Neural crest cell (in vitro differentiated cells): Measurements from ENCODE around the gene CCDC91. TPM values are rescaled to one million over a fixed set of nuclear protein-coding genes. Genes with fewer than 3 reads are reported as not detected.
"Not testable (repeated sequence)": the region's sequence is repeated elsewhere in the genome, so short reads cannot be mapped to it uniquely, and the experiment has no call there.

Source experiments
- DNase-seq: peaks from one replicate; pipeline ENCODE4 v3.0.0; 2021; ENCODE audit warnings: low read depth, mixed read lengths, low spot score
- H3K27ac Mint-ChIP-seq: one replicate; pipeline ENCODE4 v1.8.0; 2021; ENCODE audit warnings: mild to moderate bottlenecking, mixed read lengths; ENCODE audit not compliant: unreplicated experiment
- H3K27me3 Mint-ChIP-seq: 2 replicates; pipeline ENCODE4 v1.8.0; 2021; ENCODE audit warnings: low read depth, mild to moderate bottlenecking, mixed read lengths
- H3K36me3 Mint-ChIP-seq: 2 replicates; pipeline ENCODE4 v1.8.0; 2021; ENCODE audit warnings: low read depth, mild to moderate bottlenecking, mixed read lengths
- H3K4me1 Mint-ChIP-seq: 2 replicates; pipeline ENCODE4 v1.8.0; 2021; ENCODE audit warnings: mixed read lengths
- H3K4me3 Mint-ChIP-seq: one replicate; pipeline ENCODE4 v1.8.0; 2021; ENCODE audit warnings: mild to moderate bottlenecking, mixed read lengths
- H3K9me3 Mint-ChIP-seq: 2 replicates; pipeline ENCODE4 v1.8.0; 2021; ENCODE audit warnings: mixed read lengths
- CTCF ChIP-seq: fragments of 200-600 bp; sonication (generic); conservative IDR thresholded peaks from 2 replicates; pipeline ENCODE4 v1.5.0; 2021; ENCODE audit warnings: antibody characterized with exemption, mild to moderate bottlenecking
- total RNA-seq: library from RNA; stranded (reverse); gene quantifications from 2 replicates; pipeline ENCODE4 v1.2.1, GENCODE V29; 2021

Gene CCDC91
- total RNA-seq, 1 donor from 2014 or later: 13.9 TPM

GRCh38 chr12:28184375-28184774 is 5.9 kb upstream of the CCDC91 start:
- no peak for TF ChIP-seq CTCF
- H3K27ac Mint-ChIP-seq: no peak overlapping the region
- no peak overlapping the region for H3K4me3 Mint-ChIP-seq
- peaks cover 10% of the 10 kb centered on the region for H3K9me3 Mint-ChIP-seq
- no peaks in the 10 kb centered on the region for H3K27me3 Mint-ChIP-seq
- H3K4me1 Mint-ChIP-seq: no peaks in the 10 kb centered on the region
- no peak for DNase-seq
- peaks cover 4% of the 10 kb centered on the region for H3K36me3 Mint-ChIP-seq

- DNase-seq: no peak
- peaks cover 12% of the 10 kb centered on the region for H3K4me1 Mint-ChIP-seq
- H3K27me3 Mint-ChIP-seq: no peaks in the 10 kb centered on the region
- peak overlapping the region; percentile 8 for H3K4me3 Mint-ChIP-seq
- TF ChIP-seq CTCF: no peak
- no peak overlapping the region for H3K27ac Mint-ChIP-seq
- peaks cover 4% of the 10 kb centered on the region for H3K36me3 Mint-ChIP-seq
- H3K9me3 Mint-ChIP-seq: peaks cover 14% of the 10 kb centered on the region
Measured at GRCh38 chr12:28186500-28186899, 3.8 kb upstream of the CCDC91 start.

- peaks cover 13% of the 10 kb centered on the region for H3K9me3 Mint-ChIP-seq
- no peaks in the 10 kb centered on the region for H3K27me3 Mint-ChIP-seq
- no peak for TF ChIP-seq CTCF
- H3K4me1 Mint-ChIP-seq: peaks cover 20% of the 10 kb centered on the region
- H3K36me3 Mint-ChIP-seq: peaks cover 15% of the 10 kb centered on the region
- no peak for DNase-seq
- peak overlapping the region; percentile 63 for H3K27ac Mint-ChIP-seq
- peak overlapping the region; percentile 92 for H3K4me3 Mint-ChIP-seq
Measured at GRCh38 chr12:28189784-28190320, 404 bp upstream of the CCDC91 start.

- H3K27me3 Mint-ChIP-seq: no peaks in the 10 kb centered on the region
- H3K27ac Mint-ChIP-seq: peak overlapping the region; percentile 88
- H3K4me1 Mint-ChIP-seq: peaks cover 20% of the 10 kb centered on the region
- no peak for TF ChIP-seq CTCF
- H3K4me3 Mint-ChIP-seq: peak overlapping the region; percentile 92
- DNase-seq: no peak
- peaks cover 22% of the 10 kb centered on the region for H3K36me3 Mint-ChIP-seq
- peaks cover 13% of the 10 kb centered on the region for H3K9me3 Mint-ChIP-seq
Measured at GRCh38 chr12:28191051-28192048, 1.1 kb downstream of the CCDC91 start.

GRCh38 chr12:28192125-28192524 is 1.9 kb downstream of the CCDC91 start:
- Mint-ChIP-seq H3K36me3 (peaks cover 23% of the 10 kb centered on the region), H3K27ac (no peak overlapping the region), H3K4me1 (peaks cover 20% of the 10 kb centered on the region), H3K9me3 (peaks cover 13% of the 10 kb centered on the region), H3K4me3 (peak overlapping the region; percentile 92), H3K27me3 (no peaks in the 10 kb centered on the region)
- TF ChIP-seq CTCF: no peak
- DNase-seq: no peak

- not testable (repeated sequence) for H3K4me3 Mint-ChIP-seq, H3K27me3 Mint-ChIP-seq, H3K9me3 Mint-ChIP-seq, H3K27ac Mint-ChIP-seq, DNase-seq
- Mint-ChIP-seq H3K36me3 (peaks cover 23% of the 10 kb centered on the region), H3K4me1 (peaks cover 20% of the 10 kb centered on the region)
Measured at GRCh38 chr12:28194621-28195020, 4.4 kb downstream of the CCDC91 start.

- not testable (repeated sequence) for DNase-seq, H3K4me1 Mint-ChIP-seq, H3K27ac Mint-ChIP-seq, H3K4me3 Mint-ChIP-seq, H3K27me3 Mint-ChIP-seq
- Mint-ChIP-seq H3K36me3 (peaks cover 29% of the 10 kb centered on the region), H3K9me3 (peaks cover 15% of the 10 kb centered on the region)
Measured at GRCh38 chr12:28201136-28201535, 10.9 kb downstream of the CCDC91 start.
